Stimulated activated naive CD8-positive, alpha-beta T cell treated with anti-CD3 and anti-CD28 coated beads, Interleukin-15, Interleukin-2, amounts not matched to agents 100 U/mL and 50 U/mL, for 24 hours (primary cell): ENCODE measurements around the gene ZNF526.
A peak's percentile ranks its signal among the peaks of the same experiment; 100 is the strongest.

ENCODE experiments used
- ATAC-seq: fragments of 150-1000 bp; cut with Tn5 transposase; one replicate; pipeline ENCODE4 v1.10.0; 2021
- DNase-seq: peaks from one replicate; pipeline ENCODE4 v3.0.0; 2021

Gene ZNF526

DNA sequence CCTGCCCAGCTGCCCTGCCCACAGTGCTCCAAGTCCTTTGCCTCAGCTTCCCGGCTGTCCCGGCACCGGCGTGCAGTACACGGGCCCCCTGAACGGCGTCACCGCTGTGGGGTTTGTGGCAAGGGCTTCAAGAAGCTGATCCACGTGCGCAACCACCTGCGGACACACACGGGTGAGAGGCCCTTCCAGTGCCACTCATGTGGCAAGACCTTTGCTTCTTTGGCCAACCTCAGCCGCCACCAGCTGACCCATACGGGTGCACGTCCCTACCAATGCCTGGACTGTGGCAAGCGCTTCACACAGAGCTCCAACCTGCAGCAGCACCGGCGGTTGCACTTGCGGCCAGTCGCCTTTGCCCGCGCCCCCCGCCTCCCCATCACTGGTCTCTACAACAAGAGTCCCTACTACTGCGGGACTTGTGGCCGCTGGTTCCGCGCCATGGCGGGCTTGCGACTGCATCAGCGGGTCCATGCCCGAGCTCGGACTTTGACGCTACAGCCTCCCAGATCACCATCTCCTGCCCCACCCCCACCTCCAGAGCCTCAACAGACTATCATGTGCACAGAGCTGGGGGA is 5.7 kb downstream of the ZNF526 start:
- DNase-seq, result no peak
- no peak for ATAC-seq

- no peak for DNase-seq
Observed at GRCh38 chr19:42226886-42227285, 6.8 kb downstream of the ZNF526 start.

DNA sequence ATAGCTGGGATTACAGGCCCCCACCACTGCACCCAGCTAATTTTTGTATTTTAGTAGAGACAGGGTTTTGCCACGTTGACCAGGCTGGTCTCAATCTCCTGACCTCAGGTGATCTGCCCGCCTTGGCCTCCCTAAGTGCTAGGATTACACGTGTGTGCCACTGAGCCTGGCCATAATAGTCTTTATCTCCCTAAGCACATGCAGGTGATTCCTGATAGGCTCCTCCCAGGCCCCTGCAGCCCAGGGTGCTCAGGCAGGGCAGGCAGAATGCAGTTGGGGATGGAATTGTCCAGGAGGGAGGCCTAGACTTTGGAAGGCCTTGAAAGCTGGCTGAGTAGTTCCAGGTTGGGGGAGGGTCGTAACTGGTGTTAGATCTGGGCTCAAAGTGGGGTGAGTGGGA is 8.5 kb downstream of the ZNF526 start:
- no peak for ATAC-seq
- no peak for DNase-seq

More at GRCh38 chr19:42226886-42227285, 6.8 kb downstream of the ZNF526 start:
- ATAC-seq, result no peak

DNA sequence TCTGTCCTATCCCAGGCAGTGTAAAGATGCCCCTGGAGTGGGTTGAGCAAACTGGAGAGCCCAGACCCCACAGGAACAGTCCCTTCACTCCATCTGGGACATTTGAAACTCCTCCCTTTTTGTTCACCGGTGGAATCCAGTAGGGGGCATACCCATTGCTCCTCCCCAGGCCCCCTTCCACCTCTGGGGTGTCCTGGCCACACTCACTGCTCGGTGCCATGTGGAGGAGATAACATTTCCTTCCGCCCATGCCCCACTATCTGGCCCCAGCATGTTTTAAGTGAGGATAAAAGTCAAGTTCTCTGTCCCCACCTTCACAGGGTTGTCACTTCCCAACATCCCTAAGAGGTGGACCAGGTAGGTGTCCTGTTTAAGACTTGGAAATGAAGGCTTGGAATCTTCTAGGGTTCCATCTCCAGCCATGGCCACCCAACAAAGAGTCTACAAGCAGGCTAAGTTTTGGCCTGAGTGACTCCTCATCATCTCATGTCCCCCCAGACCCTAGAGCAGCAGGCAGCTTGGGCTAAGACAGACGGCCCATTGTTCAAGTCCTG is 9.3 kb downstream of the ZNF526 start:
- ATAC-seq (no peak), DNase-seq (no peak)

- ATAC-seq (no peak), DNase-seq (no peak)
Observed at GRCh38 chr19:42229855-42230351, 9.8 kb downstream of the ZNF526 start.

- no peak for DNase-seq
- ATAC-seq, result no peak
Observed at GRCh38 chr19:42230571-42230970, 10.5 kb downstream of the ZNF526 start.

DNA sequence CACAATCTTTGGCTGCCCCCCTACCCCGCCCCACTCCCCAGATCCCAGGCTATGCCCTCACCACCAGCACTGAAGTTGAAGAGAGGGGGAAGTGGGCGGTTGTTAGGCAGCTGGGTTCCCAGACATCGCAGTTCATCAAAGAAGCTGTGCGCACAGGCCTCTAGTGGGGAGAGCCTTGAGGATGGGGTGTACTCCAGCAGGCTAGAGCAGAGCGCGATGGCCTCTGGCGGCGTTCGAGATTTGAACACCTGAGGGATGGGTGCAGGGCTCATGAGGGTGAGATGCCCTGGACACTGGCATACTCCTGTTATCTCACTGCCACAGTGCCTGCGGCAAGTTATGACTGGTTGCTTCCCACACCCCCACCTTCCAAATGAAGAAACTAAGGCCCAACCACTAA is 12.3 kb downstream of the ZNF526 start:
- DNase-seq (no peak), ATAC-seq (no peak)

GRCh38 chr19:42233106-42233505 is 13.0 kb downstream of the ZNF526 start:
- DNase-seq (no peak), ATAC-seq (no peak)

DNA sequence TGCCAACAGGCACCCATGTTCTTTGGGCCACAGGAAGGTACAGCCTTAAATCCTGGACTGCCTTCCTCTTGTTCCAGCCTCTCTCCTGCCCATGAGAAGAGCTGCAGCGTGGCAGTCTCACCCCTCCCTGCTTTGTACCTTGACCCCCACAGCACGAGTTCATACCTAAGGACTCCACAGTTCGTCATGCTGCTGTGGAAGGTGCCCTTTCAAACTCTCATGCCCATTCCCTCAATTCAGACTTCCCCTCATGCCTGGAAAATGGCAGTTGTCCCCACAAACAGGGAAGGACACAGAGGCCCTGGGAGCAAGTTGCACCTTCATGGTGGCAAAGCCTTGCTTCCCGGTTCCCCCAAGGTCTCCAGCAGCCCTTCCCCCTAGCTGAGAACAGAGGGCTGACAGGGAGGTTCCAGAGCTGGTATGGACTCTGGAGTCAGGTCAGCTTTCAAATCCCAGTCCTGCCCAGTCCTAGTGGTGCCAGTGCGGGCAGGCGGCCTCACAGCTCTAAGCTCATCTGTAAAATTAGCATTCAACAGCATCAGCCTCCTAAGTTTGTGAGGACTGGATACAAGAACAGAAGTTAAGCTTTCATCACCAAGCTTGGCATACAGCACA is 13.7 kb downstream of the ZNF526 start:
- ATAC-seq (no peak), DNase-seq (no peak)

GRCh38 chr19:42234364-42234763 is 14.3 kb downstream of the ZNF526 start:
- no peak for ATAC-seq
- no peak for DNase-seq

- no peak for ATAC-seq
- DNase-seq, result no peak
Observed at GRCh38 chr19:42235181-42235580, 15.1 kb downstream of the ZNF526 start.

DNA sequence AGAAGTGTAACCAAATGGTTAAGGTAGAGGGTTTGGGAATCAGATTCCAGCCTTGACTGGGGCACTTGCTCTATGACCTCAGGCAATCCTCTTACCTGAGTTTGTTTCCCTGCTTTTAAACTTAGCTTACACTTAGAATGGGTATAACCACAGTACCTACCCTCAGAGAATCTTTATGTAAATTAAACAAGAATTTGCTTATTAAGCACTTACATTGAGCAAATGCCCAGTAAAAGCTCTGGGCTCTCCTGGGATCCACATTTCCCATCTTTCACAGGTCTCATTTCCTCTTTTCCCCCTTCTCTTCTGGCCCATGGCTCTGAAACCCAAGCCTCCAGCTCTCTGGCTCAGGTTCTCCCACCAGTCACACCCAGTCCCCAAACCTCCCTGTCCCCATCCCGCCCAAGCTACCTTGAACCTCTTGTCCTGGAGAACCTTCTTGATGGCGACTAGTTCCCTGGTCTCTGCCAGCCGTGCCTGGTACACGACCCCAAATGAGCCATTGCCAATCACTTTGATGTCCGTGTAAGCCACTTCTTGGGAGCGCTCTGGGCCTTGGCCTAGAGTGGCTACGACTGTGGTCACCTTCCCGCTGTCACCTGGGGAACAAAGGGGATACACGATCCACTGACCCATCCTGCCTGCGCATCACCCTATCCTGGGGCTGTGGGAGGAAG is 19.6 kb downstream of the ZNF526 start:
- DNase-seq (no peak), ATAC-seq (no peak)

GRCh38 chr19:42241279-42241678 is 21.2 kb downstream of the ZNF526 start:
- DNase-seq (no peak), ATAC-seq (no peak)

DNA sequence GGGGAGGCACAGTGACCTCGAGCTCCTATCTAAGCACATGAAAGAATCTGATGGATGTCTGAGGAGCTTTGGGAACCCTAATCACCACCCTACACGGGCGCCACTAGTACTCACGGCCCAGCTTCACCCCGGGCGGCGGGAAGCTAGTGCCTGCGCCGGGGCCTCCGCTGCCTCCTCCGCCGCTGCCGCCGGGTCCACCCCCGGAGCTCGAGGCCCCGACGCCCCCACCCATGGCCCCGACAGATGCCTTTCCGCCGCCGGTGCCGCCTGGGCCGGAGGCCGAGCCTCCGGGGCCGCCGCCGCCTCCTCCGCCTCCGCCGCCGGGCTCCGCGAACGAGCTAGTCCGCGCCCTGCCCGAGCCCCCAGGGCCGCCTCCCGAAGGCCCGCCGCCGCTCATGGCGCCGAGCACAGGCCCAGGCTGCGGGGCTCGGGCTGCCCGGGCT is 22.0 kb downstream of the ZNF526 start:
- ATAC-seq (no peak), DNase-seq (no peak)

DNA sequence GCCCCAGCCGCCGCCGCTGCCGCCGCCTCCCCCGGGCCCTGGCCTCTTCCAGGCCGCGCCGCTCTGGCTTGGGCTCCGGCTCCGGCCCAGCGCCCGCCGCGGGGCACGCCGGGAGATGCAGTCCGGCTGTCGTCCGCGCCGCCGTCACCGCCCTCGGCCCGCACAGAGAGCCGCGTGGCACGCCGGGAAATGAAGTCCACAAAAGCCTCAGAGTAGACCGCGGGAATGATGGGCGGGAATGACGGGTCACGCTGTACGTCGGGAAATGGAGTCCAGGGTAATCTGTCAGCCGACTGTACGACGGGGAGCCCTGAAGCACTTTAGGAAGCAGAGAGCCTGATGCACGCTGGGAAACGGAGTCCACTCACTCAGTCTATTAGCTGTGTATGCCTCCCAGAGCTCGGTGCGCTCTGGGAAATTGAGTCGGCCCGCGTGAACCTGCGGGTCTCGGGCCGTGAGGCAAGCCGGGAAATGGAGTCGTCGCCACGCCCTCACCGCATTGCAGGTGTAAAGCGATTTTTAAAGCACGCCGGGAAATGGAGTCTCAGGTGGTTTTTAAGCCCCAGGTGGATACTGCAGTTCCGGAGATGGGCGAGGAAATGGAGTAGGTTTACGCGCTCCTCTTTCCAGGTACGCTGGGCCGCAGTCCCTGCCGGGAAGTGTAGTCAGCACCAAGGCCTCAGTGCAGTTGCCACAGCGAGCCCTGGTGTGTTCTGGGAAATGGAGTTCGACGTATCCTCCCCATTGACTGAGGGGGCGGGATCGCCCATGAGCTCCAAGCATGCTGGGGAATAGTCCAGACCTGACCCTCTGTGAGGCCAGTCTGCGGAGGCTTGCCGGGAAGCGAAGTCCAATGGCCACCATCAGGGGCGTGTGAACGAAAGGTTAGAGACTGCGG is 22.6 kb downstream of the ZNF526 start, which contains the start of gene GSK3A:
TSS of gene GSK3A (minus strand) at position 91 of the 898 bp plus-strand sequence. CDS start 137 bp downstream, outside the sequence.
- DNase-seq, result peak; percentile 94
- ATAC-seq, result peak; percentile 80

DNA sequence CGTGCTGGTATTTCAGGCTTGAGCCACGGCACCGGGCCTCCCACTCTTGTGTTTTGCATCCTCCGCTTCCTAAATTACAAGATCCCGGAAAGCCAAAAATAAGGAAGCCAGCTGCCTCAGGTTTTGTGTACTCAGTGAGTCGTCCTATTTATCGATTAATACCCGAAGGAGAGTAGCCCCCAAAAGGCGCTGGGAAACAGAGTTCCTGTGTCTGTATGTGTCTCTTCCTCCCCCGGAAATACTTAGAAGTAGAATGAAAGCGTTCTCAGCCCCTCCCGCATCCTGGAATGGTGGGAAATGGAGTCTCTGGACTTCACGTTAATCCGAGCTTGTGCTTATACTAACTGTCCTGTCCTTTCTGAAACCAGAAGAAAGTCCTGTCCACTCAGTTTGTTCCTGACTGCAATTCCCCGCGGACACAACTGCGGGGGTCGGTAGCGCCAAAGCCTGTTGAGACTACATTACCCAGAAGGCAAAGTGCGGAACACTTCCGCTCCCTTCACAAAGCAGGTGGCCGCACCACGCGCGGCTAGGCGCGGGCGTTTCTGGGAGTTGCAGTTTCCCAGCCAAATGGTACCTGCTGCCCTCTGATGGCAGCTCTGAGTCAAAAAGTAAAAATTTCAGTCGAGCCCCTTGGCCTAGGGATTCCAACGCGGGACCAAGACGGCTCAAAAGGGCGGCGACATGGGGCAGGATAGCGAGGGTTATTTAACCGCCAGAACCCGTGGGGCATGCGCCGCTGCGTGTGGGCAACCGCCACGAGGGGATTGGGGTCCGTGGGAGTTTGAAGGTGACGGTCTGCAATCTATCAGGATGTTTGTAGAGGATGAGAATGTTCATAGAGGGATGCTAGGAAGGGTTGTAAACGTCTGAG is 24.5 kb downstream of the ZNF526 start:
- DNase-seq, result peak; percentile 90
- peak; percentile 51 for ATAC-seq

GRCh38 chr19:42245231-42245630 is 25.1 kb downstream of the ZNF526 start:
- DNase-seq (no peak), ATAC-seq (no peak)

DNA sequence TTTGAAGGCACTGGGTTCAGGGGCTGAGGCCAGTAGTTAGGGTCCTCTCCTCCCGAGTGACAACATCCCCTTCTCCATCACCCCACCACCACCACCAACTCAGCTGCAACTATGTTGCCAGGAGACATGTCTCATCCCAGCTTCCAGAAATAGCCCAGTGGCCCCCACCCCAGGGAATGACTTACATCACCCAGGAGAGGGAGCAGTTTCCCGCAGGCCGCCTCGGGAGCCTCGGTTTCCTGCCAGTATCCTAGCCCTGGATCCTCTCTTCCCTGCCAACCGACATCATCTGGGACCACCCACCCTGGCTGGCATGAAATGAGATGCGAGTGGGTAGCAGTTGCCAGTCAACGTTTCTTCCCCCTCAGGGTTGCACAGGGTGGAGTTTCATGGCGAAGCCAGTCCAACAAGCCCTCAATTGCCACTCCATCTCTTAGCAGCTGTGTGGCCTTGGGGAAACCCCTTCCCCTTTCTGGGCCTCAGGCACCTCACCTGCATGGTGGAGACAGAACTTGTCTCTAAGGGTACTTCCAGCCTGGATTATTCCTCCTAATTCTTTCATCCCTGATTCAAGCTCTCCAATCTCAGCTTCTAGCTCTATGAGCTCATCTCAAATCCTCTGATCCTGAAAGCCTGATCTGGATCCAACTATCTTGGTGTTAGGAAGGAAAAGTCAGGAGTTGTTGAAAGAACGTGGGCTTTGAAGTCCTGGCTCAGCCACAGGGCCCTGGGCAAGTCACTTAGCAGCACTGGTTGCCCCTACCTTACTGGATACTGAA is 26.2 kb downstream of the ZNF526 start:
- DNase-seq (no peak), ATAC-seq (no peak)

GRCh38 chr19:42246922-42247639 is 27.0 kb downstream of the ZNF526 start:
- no peak for DNase-seq
- ATAC-seq, result no peak
